ENCODE measurements around the gene TACR2. TPM values are rescaled to one million over a fixed set of nuclear protein-coding genes. Genes with fewer than 3 reads are reported as not detected.

TACR2 gene
- total RNA-seq, 6 donors from 2014 or later = 0.94 to 1.4 (median 1.2) TPM; not detected in 3

DNA sequence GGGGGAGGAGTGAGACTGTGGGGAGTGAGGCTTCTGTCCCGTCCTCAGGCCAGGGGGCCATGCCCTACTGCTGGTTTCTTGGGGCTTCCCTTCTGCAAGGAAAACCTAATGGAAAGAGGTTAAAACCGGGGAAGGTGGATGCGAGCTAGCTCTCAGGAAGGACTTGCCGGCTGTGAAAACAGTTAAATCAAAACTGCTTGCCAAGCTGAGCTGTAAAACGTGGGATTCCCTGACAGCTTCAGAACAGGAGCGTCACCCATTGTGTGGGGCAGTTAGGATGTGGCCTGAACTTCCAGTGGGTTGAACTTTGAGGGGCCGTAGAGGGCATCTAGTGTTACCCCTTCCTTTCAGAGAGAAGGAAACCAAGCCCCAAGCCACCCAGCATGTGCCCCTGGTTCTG is 47.7 kb upstream of the TACR2 start:
- Histone ChIP-seq H3K27me3 (no peaks in the 10 kb centered on the region), H3K4me1 (peaks cover 69 to 81% (median 76%) of the 10 kb centered on the region in 4 donors), H3K4me3 (no peak overlapping the region), H3K9me3 (no peaks in the 10 kb centered on the region), H3K27ac (peak overlapping the region; percentile 67 to 83 (median 73)), H3K36me3 (no peaks in the 10 kb centered on the region)
- 60 to 68% methylated on average over 7 of the region's 7 CpGs for WGBS, 2 donors
- TF ChIP-seq POLR2A (IDR thresholded peaks at IDR 0.05) (no peak), POLR2AphosphoS5 (IDR thresholded peaks at IDR 0.05) (no peak), EP300 (IDR thresholded peaks at IDR 0.05) (no peak)
- TF ChIP-seq, protein P1, sequence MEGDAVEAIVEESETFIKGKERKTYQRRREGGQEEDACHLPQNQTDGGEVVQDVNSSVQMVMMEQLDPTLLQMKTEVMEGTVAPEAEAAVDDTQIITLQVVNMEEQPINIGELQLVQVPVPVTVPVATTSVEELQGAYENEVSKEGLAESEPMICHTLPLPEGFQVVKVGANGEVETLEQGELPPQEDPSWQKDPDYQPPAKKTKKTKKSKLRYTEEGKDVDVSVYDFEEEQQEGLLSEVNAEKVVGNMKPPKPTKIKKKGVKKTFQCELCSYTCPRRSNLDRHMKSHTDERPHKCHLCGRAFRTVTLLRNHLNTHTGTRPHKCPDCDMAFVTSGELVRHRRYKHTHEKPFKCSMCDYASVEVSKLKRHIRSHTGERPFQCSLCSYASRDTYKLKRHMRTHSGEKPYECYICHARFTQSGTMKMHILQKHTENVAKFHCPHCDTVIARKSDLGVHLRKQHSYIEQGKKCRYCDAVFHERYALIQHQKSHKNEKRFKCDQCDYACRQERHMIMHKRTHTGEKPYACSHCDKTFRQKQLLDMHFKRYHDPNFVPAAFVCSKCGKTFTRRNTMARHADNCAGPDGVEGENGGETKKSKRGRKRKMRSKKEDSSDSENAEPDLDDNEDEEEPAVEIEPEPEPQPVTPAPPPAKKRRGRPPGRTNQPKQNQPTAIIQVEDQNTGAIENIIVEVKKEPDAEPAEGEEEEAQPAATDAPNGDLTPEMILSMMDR (IDR thresholded peaks at IDR 0.05) = no peak
- ATAC-seq (ENCODE audit: low FRiP score in 2 of 2) = no peak
- no peak for DNase-seq

DNA sequence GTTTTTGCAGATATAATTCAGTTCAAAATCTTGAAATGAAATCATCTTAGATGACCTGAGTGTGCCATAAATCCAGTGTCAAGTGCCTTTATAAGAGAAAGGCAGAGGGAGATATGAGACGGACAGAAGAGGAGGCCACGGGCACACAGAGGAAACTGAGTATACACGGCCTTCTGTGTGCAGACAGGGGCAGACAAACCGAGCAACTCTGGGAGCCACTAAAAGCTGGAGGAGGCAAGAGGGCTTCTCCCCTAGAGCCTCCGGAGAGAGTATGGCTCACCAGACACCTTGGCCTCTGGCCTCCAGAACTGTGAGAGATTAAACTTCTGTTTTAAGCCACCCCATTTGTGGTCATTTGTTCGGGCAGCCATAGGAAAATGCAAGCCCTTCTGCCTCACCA is 47.2 kb upstream of the TACR2 start:
- TF ChIP-seq EP300 (IDR thresholded peaks at IDR 0.05) (no peak), POLR2AphosphoS5 (IDR thresholded peaks at IDR 0.05) (no peak), POLR2A (IDR thresholded peaks at IDR 0.05) (no peak)
- TF ChIP-seq, protein P1 (IDR thresholded peaks at IDR 0.05) = no peak
- peaks cover 66 to 81% (median 71%) of the 10 kb centered on the region in 4 donors for H3K4me1 ChIP-seq
- no peak for ATAC-seq (ENCODE audit: low FRiP score in 2 of 2)
- H3K4me3 ChIP-seq = no peak overlapping the region
- H3K27me3 ChIP-seq = no peaks in the 10 kb centered on the region
- H3K27ac ChIP-seq = peak overlapping the region; percentile 67 to 83 (median 73)
- 73 to 86% methylated on average over 6 of the region's 6 CpGs for WGBS, 2 donors
- H3K36me3 ChIP-seq = no peaks in the 10 kb centered on the region
- DNase-seq = no peak
- no peaks in the 10 kb centered on the region for H3K9me3 ChIP-seq

DNA sequence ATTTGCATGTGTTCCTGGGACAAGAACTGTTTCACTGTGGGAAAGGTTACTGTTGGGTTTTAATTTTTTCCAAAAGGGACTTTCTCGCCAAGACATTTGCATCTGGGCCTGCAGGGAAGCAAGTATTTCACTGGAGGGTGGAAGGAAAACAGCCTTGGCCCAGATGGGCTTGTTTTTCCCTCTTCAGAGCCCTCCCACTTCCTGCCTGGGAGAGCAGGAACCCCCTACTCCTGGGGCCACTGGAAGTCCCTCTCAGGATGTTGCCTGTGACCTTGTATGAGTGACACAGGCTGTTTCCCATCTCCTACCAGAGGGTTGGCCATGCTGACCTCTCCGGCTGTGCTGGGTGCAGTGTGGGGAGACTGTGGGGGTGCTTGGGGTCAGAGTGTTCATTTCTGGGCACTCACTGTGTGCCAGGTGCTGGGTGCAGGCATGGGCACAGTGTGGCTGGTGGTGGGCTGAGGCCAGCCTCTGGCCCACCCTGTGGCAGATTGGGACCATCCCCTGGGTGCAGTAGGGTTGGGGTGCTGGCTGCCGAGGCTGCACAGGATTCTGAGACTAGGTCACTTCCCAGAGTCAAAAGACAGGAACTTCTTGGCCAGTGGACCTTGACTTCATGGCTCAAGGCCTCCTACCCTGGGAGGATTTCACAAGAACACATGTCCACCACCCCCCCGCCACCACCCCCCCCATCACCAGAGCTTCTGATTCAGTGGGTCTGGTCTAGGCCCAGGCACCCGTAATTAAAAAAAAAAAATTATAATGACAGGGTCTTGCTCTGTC is 44.7 kb upstream of the TACR2 start:
- Histone ChIP-seq H3K4me1 (peaks cover 55 to 73% (median 68%) of the 10 kb centered on the region in 4 donors), H3K27ac (peak overlapping the region; percentile 29 to 82 (median 76)), H3K27me3 (no peaks in the 10 kb centered on the region), H3K9me3 (no peaks in the 10 kb centered on the region), H3K4me3 (no peak overlapping the region), H3K36me3 (no peaks in the 10 kb centered on the region)
- no peak for ATAC-seq (ENCODE audit: low FRiP score in 2 of 2)
- WGBS, 2 donors = 82 to 88% methylated on average over 3 to 4 of the region's 5 CpGs
- DNase-seq = peak in 1 of 2 donors; percentile 43
- TF ChIP-seq, protein P1 (IDR thresholded peaks at IDR 0.05) = no peak
- TF ChIP-seq POLR2AphosphoS5 (IDR thresholded peaks at IDR 0.05) (no peak), EP300 (IDR thresholded peaks at IDR 0.05) (no peak), POLR2A (IDR thresholded peaks at IDR 0.05) (no peak)

DNA sequence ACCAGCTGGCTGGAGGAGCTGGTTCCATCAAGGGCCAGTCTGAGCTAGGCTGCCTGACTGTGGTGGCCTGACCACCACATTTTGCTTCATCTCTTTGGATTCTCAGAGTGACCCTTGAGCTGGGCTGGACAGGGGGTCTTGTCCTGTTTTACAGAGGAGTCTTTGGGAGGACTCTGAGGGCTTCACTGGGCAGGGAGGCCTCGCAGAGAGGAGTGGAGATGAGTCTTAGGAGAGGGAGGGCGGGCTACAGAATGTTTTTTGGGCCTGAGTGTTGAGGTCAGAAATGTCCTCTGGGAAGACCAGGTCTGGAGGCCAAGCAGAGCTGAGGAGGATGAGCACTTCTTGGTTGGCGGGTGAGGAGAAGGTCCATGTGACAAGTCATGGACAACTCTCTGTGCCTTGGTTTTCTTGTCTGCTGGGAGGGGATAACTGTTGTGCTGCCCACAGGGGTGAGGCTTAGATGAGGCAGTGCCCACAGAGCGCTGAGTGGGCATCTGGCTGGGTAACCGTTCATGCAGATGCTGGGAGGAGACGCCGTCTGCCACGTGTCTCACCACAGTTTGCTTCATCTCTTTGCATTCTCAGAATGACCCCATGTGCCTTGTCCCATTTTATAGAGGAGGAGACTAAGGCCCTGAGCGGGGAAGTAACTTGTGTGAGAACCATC is 44.0 kb upstream of the TACR2 start:
- Histone ChIP-seq H3K27ac (peak overlapping the region; percentile 63 to 82 (median 76)), H3K9me3 (no peaks in the 10 kb centered on the region), H3K36me3 (no peaks in the 10 kb centered on the region), H3K27me3 (no peaks in the 10 kb centered on the region), H3K4me1 (peaks cover 48 to 73% (median 62%) of the 10 kb centered on the region in 4 donors), H3K4me3 (no peak overlapping the region)
- DNase-seq (no peak), ATAC-seq (ENCODE audit: low FRiP score in 2 of 2) (peak in 1 of 2 donors; percentile 5)
- TF ChIP-seq, protein P1 (IDR thresholded peaks at IDR 0.05) = no peak
- TF ChIP-seq POLR2AphosphoS5 (IDR thresholded peaks at IDR 0.05) (no peak), EP300 (IDR thresholded peaks at IDR 0.05) (no peak), POLR2A (IDR thresholded peaks at IDR 0.05) (no peak)
- WGBS, 2 donors = 72 to 77% methylated on average over 9 of the region's 9 CpGs

Measured in upper lobe of left lung (tissue), 6 donors.